Measurements from ENCODE around the gene TBC1D8.
"Not testable (repeated sequence)": the region's sequence is repeated elsewhere in the genome, so short reads cannot be mapped to it uniquely, and the experiment has no call there.

Gene TBC1D8

DNA sequence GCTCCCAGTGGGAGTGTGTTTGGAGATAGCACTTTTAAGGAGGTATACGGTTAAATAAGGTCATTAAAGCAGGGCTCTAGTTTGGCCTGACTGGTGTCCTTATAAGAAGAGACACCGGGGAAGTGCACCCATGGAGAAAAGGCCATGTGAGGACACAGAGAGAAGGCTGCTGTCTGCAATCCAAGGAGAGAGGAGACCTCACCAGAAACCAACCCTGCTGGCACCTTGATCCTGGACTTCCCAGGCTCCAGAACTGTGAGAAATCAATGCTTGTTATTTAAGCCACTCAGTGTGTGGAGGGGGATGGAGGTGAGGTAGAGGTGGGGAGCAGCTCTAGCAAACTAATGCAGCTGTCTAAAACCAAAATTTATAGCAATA lies 87.1 kb downstream of the TBC1D8 start:
- FAIRE-seq: no peak

DNA sequence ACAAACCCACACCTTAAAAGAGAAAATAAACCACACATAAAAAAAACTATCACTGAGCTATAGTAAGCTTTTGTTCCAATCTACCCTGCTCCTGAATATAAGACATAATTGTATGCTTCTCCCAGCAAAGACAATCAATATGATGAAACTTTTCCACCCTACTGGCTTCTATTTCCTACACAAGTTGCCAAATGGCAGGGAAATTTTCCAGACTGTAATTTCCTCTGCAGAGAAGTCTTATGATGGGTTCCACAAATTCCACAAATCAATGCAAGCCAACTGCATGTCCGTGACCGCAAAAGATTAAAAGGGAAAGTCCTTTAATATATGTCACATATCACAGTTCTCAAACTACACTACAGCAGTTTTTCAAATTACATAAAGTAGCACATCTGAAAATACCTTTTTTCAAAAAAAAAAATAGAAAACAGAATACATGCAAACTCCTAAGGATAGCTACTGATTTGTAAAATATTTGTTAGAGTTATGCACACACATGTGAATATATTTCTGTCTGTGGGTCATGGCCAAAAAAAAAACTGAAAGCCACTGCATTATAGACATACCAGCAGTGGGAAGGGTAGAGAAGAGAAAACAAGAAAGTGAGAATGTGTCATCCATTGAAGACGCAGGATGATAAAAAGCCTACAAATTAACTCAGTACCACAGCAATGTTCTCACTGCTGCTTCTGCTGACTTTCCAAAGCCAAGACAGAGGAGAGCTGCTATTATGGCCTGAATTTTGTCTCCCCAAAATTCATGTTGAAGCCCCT lies 87.6 kb downstream of the TBC1D8 start:
- FAIRE-seq: no peak

DNA sequence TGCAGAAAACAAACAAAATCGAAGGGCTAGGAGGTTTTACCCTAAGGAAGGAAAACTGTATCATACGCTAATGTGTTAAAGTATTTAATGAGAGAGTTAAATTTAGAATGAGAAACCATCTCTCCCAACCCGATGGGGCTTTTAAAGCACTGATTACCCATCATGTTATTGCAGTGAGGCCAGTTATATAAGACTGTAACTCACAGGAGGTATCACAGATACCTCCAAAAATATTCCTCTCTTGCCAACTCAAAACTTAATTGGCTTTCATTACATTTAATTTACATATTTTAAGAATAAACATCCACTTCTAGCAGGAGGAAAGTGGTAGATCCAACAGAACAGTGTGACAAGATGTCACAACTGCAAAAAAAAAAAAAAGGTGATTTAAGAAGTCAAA lies 92.8 kb downstream of the TBC1D8 start:
- no peak for FAIRE-seq

DNA sequence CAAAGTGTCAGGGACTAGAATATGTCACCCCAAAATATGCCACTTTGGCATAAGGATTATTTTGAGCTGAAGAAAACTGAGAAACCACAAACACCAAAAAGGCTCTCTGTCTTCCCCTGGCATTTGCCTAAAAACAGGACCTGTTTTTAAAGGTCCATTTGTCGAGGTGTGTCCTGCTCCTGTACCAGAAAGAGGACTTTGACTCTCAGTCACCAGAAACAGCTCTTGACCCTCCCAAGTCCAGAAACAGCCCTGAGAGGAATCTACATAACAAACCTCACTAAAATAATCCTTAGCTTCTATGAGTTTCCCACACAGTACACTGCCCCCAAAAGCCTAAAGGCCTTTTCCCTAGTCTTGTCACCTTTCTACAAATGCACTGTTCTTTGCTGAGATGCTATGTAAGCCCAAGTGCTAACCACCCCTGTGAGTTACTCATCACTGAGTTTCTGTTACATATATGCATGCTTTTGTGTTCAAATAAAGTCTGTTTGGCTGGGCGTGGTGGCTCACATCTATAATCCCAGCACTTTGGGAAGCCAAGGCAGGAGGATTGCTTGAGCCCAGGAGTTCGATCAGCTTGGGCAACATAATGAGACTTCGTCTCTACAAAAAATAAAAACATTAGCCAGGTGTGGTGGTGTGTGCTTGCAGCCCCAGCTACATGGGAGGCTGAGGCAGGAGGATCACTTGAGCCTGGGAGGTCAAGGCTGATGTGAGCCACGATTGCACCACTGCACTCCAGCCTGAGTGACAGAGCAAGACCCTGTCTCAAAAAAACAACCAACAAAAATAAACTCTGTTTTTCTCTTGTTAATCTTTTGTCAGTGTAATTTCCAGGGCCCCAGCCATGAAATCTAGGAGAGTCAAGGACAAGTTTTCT lies 93.9 kb downstream of the TBC1D8 start:
- FAIRE-seq: no peak

DNA sequence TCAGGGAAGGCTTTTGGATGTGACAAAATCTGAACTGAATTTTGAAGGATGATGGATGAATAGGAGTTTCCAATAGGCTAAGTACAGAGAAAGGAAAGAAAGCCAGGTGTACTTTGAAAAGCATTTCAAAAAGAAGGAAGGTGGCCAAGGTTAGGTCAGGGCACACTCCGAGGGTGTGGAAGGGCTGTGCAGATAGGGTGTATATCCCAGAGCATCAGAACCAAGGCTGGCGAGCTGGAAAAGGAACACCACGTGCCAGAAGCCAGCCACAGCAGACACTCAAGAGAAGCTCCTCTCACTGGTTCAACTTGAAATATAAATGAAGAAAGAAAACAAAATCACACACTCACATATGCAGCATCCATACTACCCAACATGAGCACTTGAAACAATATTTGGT lies 98.1 kb downstream of the TBC1D8 start:
- FAIRE-seq: no peak

DNA sequence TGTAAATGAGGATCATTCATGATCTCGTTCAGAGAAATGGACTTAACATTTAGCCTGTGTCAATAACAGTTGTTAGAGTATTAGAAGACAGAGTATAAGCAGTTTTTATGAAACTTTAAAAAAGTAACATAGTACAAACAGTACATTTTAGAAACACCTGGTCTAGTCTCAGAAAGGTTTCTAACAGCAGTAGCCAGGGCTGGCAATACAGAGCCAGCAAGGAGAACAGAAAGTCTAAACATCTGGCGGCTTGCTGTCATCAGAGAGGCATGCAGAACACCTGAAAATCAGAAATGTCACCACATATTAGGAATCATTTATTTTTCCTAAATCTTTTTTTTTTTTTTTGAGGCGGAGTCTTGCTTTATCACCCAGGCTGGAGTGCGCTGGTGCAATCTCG lies 99.0 kb downstream of the TBC1D8 start:
- FAIRE-seq: no peak

DNA sequence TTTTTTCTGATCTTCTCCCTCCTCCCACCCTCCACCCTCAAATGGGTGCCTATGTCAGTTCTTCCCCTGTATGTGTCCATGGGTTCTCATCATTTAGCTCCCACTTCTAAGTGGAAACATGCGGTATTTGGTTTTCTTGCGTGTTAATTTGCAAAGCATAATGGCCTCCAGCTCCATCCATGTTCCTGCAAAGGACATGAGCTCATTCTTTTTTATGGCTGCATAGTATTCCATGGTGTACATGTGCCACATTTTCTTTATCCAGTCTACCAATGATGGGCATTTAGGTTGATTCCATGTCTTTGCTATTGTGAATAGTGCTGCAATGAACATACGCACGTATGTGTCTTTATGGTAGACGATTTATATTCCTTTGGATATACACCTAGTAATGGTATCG lies 100.3 kb downstream of the TBC1D8 start:
- not testable (repeated sequence) for FAIRE-seq

DNA sequence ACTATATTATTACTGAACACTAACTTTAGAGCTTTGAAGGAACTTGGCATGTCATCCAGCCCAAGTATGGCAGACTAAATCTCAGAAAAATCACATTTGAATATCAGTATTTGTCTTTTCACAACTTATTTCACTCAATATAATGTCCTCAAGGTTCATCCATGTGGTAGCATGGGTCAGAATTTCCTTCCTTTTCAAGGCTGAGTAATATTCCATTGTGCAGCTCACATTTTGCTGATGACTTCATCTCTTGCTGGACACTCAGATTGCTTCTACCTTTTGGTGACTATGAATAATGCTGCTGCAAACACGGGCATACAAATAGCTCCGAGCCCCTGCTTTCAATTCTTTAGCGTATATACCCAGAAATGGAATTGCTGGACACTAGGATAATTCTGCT lies 102.4 kb downstream of the TBC1D8 start:
- FAIRE-seq: no peak

DNA sequence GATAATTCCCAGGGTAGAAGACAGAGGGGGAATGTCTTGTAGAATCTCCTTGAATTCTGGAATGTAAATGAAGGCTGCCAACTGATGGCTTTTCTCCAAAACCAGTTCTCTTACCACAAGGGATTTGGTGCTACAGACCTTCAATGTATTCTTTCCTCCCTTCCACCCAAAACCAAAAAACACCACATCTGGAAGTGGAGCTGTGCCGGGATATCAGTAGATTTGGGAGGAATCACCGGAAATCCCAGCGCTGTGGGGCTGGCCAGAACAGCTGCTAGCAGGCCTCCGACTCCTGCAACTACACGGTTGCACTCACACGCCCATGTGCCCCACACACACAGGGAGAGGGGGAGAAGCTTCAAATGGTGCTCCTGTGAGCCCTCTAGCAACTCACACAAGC lies 103.4 kb downstream of the TBC1D8 start:
- FAIRE-seq: no peak

DNA sequence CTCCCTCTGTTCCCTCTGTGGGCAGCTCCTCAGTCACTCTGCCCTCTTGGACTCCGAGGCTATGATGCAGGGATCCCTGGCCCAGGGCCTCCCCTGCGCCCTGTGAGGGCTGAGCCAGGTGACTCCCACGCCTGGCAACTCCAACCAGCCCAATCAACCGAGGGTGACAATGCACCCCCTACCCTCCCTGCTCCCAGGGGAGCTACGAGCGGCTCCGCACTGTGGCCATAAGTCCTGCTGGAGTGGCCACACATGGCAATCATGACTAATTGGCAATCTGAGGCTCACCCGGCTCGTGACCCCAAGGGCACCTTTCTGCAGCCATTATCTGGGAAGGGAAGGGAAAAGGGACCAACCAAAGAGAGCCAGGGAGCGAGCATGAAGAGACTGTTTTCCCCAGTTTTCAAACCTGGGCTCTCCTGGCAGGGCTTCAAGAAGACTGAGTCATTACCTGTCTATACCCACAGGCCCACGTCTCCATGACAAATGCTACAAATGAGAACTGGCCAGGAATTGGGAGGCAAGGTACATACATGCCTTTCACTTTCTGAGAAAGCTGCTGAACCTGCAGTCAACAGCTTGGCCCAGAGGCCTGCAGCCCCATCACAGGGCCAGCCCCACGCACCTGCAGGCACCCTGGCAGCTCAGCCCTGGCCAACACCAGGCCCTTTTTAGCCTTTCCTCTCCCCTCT lies 104.0 kb downstream of the TBC1D8 start:
- no peak for FAIRE-seq

DNA sequence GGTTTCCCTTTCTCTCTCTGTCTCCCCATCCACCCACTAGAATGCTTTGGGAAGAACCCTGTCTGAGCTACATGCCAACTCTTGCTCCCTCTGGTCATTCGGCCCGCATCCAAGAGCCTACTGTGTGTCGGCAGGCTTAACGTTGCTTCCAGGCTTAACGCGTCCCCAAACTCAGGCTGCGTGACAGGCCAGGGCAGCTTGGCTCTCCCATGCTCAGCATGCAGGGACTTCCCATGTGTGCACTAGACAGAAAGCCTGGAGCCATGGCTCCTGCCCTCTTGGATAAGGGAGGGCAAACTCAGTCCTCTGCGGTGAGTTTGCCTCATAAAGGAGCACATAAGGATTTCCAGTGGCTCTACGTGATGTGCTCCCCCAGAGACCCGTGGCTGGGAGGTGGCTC lies 105.9 kb downstream of the TBC1D8 start:
- FAIRE-seq: no peak

DNA sequence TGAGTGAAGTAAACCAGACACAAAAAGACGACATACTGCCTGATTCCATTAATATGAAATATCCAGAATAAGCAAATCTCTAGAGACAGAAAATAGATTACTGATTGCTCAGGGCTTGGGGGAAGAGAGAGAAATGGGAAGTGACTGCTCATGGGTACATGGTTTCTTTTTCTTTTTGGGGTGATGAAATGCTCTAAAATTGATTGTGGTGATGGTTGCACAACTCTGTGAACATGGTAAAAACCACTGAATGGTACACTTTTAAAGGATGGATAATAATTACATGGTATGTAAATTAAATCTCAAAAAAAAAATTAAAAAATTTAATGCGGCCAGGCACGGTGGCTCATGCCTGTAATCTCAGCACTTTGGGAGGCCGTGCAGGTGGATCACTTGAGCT lies 109.8 kb downstream of the TBC1D8 start:
- FAIRE-seq: no peak

DNA sequence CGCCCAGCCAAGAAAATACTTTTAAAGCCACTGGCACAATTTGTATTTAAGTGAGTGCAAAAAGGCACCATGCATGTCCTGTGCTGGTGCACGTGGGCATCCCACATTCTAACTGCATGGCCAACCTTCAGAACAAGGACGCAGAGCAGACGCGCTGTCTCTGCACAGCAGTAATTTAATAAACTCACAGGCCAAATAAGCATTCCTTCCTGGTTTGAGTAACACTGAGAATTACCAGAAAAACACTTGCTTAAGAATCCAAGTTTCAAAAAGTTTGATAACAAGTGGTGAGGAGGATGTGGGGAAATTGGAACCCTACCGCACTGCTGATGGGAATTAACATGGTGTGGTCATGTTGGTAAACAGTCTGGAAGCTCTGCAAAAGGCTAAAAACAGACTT lies 110.4 kb downstream of the TBC1D8 start:
- FAIRE-seq: no peak

DNA sequence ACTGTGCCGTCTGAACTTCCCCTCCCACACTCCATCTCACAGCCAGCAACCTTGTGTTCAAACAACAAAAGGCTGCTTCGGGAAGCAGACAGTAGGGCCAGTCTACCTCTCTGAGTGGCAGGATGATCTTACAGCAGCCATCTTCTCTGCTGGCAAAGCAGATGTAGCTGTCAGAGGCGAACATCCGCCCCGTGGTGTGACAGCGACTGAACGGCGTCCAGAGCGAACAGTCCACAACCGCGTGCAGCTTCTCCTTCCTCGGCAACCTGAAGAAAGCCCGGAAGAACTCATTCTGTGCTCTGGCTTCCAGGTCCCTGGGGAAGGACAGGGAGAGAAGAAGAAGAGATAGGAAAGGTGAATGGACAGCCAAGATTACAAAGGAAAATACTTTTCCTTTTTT lies 111.1 kb downstream of the TBC1D8 start:
- no peak for FAIRE-seq

DNA sequence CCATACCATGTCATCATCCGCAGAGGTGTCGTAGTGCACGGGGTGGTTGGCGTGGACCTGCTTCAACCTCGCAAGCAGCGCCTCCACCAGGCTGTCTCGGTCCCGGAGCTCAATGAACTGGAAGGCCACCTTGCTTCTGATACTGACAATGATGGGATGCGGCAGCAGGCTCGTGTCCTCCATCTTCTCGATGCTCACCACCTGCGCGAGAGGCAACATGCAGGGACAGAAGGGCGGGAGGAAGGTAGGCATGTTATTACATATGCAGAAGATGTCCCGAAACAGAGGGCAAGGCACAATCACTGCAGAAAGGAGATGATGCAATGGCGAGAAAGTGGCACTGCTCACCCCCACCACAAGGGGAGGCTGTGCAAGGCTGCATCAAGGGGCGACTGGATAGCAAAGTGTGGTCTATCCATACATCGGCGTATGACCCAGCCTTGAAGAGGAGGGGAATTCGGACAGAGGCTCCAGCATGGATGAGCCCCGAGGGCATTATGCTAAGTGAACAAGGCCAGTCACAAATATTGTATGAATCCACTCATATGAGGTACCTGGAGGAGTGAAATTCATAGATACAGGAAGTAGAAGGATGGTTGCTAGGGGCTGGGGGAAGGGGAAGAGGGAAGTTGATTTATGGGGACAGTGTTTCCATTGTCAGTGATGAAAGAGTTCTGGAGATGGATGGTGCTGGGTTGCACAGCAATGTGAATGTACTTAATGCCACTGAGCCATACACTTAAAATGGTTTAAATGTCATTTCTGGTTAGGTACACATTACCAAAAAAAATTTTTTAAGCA lies 112.5 kb downstream of the TBC1D8 start:
- FAIRE-seq: no peak

DNA sequence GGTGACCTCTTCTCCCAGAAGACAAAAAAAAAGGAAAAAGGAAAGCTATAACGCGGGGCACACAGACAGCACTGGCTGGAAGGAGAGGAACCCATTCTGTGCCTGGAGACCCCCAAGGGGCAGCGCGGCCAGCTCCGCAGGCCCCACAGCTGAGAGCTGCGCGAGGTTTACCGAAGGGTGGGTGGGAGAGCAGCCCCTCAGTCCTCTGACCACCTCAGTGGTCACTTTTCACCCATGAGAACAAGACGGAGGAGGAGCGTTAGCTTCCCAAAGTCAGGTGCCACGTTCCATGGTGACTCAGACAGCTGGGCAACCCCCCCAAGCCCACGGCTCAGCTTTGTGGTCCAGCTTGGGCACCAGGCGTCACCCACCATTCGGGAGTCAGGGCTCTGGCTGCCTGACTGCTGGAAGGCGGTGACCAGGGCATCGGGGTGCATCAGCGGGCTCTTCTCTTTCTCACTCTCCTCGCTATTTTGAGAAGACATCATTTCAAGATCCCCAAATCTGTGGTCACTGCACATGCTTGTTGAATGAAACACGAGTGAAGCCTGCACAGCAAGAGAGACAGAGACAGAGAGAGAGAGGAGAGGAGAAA lies 113.9 kb downstream of the TBC1D8 start:
- no peak for FAIRE-seq

DNA sequence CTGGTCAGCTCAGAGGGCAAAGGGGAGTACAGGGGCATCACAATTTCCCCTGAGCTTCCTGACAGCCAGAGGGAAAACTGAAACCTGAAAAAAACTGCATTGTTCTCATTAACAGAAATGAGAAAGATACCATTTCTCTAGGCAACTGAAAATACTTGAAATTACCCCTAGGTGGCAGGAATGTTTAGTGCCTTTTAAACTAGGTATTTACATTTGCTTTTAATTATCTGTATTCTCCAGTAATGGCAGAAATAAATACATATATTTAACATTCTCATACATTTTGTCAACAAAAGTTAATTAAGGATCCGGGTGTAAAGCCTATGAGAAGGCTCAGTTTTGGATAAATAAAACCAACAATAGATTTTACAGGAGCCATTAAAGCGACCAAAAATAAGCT lies 114.6 kb downstream of the TBC1D8 start:
- FAIRE-seq: peak; percentile 31

DNA sequence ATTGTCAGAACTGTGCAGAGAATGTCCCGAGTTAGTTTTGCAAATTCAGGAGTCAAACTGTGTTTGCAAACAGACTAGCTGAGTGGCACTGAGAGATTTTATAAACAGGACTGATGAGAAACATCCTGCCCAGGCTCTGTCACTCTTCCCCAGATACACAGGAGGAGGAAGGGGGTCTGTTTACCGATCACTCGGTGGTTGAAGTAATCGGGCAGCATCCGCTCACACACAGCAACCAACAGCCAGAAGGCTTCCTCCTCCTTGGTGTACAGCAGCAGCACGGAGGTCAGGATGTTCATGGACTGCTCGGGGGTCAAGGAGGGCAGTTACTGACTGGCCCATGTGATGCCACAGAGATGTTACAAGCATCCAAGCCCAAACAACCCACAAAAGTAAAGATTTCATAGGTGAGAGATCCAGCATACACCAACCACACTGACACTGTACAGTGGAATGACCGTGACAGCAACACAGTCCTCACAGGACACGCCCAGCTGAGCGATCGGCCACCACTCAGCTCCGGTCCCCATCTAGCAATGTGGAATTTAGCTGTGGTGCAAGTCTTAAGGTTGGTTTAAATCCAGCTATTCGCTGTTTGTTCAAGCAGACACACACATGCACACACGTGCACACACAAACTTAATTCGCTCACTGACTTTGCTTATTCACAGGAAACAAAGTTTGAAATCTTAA lies 119.0 kb downstream of the TBC1D8 start:
- no peak for FAIRE-seq

DNA sequence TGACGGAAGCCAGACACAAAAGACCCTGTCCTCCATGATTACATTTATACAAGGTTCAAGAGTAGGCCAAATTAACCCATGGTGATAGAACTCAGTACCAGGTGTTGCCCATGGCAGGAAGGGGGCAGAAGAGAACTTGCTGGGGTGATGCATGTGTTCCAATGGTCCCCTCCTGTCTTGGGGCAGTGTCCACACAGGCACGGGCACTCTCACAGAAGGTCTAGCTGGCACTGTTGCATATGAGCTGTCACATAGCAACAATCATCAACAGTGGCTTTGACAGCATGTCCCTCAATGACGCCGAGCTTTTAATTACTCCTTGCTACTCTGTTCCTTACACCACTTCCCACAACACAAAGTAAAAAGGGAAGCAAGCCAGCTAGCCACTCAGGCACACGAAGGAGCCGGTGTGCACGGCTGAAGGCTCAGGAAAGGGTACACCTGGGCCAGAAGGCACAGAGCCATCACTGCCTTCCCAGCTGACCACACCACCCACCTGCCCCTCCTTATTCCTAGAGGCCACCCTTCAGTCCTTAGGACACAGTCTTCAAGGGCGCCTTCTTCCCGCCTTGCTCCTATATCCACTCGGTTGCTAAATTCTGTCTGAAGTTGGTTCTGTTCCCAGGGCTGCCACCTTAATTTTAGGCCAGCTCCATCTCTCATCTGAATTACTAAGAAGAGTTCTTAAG lies 120.2 kb downstream of the TBC1D8 start:
- FAIRE-seq: no peak

DNA sequence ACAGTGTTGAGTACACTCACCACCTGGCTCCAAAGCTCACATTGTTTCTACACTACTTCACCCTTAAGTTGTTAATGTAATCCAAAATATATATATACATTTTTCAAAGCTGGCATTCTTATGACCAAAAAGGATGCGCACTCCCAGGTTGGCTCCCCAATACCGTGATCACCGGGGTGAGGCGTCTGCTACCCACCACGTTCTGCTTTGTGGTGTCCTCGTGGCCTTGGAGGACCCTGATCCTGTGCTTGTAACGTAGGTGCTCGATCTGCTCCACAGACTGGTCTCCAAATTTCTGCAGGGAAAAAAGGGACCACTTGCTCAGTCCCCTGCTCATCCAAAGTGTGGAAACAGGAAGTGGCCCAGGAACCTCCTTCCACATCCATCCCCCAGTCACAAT lies 123.3 kb downstream of the TBC1D8 start:
- FAIRE-seq: no peak

DNA sequence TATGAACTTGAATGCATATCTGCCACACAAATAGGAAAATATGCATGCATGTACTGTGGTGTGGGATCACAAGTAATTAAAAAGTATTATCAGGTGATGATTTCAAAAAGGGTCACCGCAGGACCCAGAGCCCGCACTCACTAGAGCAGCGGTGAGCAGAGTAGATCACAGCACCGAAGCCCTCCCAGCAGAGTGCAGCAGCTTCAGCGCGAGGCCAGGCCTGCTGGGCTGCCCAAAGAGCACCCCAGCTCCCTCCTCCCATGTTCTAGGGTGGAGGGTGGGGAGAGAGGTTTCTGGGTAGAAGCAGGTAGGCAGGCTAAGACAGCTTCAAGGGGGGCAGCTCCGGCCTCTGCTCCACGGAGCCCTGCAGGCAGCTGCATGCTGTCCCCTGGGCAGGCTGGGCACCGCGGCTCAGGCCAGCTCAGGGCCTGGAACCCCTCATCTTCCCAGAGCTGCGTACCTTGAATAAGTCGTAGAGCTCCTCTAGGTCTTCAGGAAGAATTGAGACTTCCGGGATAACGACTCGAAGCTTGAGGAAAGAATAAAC lies 124.2 kb downstream of the TBC1D8 start:
- no peak for FAIRE-seq

All from endometrium (tissue), 2 donors.